HepG2 (cell line): Measurements from ENCODE around the gene CORO1C. TPM values are rescaled to one million over a fixed set of nuclear protein-coding genes. Genes with fewer than 3 reads are reported as not detected.

Source experiments
- ATAC-seq: fragments of 200-7000 bp; cut with Tn5 transposase; 3 replicates; pipeline ENCODE4 v1.9.1; 2020; ENCODE audit warnings: mild to moderate bottlenecking, moderate library complexity
- BruUV-seq: library from RNA; stranded (reverse); fragments of 400-500 nt; replicated peaks from 2 replicates; lab custom pipeline; 2021; lab: Mats Ljungman, UMichigan
- CTCF ChIA-PET: fragments of 300-600 bp; formaldehyde crosslinking; extraction: SDS; loops from one replicate; lab custom pipeline; 2021; ENCODE audit warnings: low total read pairs, inconsistent platforms, low intra/inter-chr PET ratio; lab: Yijun Ruan, JAX
- POLR2A ChIA-PET: fragments of 350-600 bp; sonication (Branson Sonifier 250); formaldehyde crosslinking; loops from one replicate; lab custom pipeline; 2020; ENCODE audit warnings: antibody characterized with exemption, inconsistent platforms; lab: Yijun Ruan, JAX
- DNase-seq: peaks from one replicate; pipeline ENCODE4 v3.0.0-alpha.2; 2015; ENCODE audit warnings: low spot score
- FAIRE-seq: peaks from 3 replicates; lab custom pipeline; 2011; peaks lifted over from hg19 to GRCh38; lab: Jason Lieb, UNC
- H2AFZ ChIP-seq: one replicate; pipeline ENCODE4 v1.6.1; 2011; ENCODE audit warnings: low read length, inconsistent platforms
- H3K27ac ChIP-seq: fragments of 300-600 bp; 3 replicates; pipeline ENCODE4 v1.8.0; 2011; ENCODE audit warnings: mixed run types, mild to moderate bottlenecking, mixed read lengths, low read length, inconsistent platforms; ENCODE audit not compliant: insufficient read depth; ENCODE audit errors: extremely low read length
- H3K27me3 ChIP-seq, 2 experiments: fragments of 200-600 bp in 1 of 2; 2 replicates in 1 of 2; 3 replicates in 1 of 2; pipeline versions ENCODE4 v1.6.0 to v1.8.0; 2011; ENCODE audit warnings: low read length in 2 of 2, mild to moderate bottlenecking in 2 of 2, moderate library complexity in 2 of 2, inconsistent platforms in 1 of 2; ENCODE audit not compliant: insufficient read depth in 2 of 2, control insufficient read depth in 1 of 2
- H3K36me3 ChIP-seq, 2 experiments: fragments of 200-600 bp in 1 of 2; replicated peaks in 1 of 2; 2 replicates in 1 of 2; 3 replicates in 1 of 2; pipeline versions ENCODE4 v1.5.1 to v1.8.0; 2011; ENCODE audit warnings: low read length in 2 of 2, inconsistent platforms in 1 of 2; ENCODE audit not compliant: insufficient read depth in 2 of 2, control insufficient read depth in 1 of 2
- H3K4me1 ChIP-seq: 2 replicates; pipeline ENCODE4 v1.5.1; 2012; ENCODE audit warnings: low read length, inconsistent platforms; ENCODE audit not compliant: insufficient read depth
- H3K4me2 ChIP-seq: 2 replicates; pipeline ENCODE4 v1.6.0; 2011; ENCODE audit warnings: low read depth, low read length, inconsistent platforms
- H3K4me3 ChIP-seq, 3 experiments: fragments of 200-600 bp in 1 of 3; sonication (generic), shearing (Covaris generic) in 1 of 3; replicated peaks in 1 of 3; 2 replicates each; pipeline ENCODE4 v1.5.1; 2011 to 2016; ENCODE audit warnings: low read length in 3 of 3, inconsistent platforms in 2 of 3, low read depth in 2 of 3, mild to moderate bottlenecking in 2 of 3, control low read depth in 1 of 3, mixed read lengths in 1 of 3; ENCODE audit not compliant: insufficient read depth in 1 of 3
- H3K79me2 ChIP-seq: one replicate; pipeline ENCODE4 v1.6.1; 2011; ENCODE audit warnings: low read length, inconsistent platforms; ENCODE audit not compliant: insufficient read depth
- H3K9ac ChIP-seq: 2 replicates; pipeline ENCODE4 v1.6.0; 2011; ENCODE audit warnings: mild to moderate bottlenecking, low read depth, low read length, inconsistent platforms; ENCODE audit not compliant: insufficient read depth
- H3K9me3 ChIP-seq: 2 replicates; pipeline ENCODE4 v1.5.1; 2012; ENCODE audit warnings: mild to moderate bottlenecking, low read length
- H4K20me1 ChIP-seq: 2 replicates; pipeline ENCODE4 v1.6.0; 2011; ENCODE audit warnings: inconsistent platforms, mild to moderate bottlenecking, low read length, moderate library complexity; ENCODE audit not compliant: insufficient read depth
- HNRNPH1 ChIP-seq: fragments of 200-400 bp; formaldehyde crosslinking; optimal IDR thresholded peaks from 2 replicates; pipeline ENCODE3; 2017; ENCODE audit warnings: mild to moderate bottlenecking, low read depth, low read length
- WGBS: methylation state at CpG from one replicate; pipeline ENCODE4 v1.1.6; 2017; ENCODE audit warnings: low lambda C conversion rate; 5-methylcytosine and 5-hydroxymethylcytosine counted together
- in situ Hi-C: cut with HindIII; loops from 2 replicates; pipeline ENCODE4 v1.10.0; 2017; ENCODE audit warnings: low pct_unique_long_range_greater_than_20kb; ENCODE audit not compliant: extremely low pct_ligation_motif_present
- intact Hi-C: fragments of 100-400 bp; cut with micrococcal nuclease; formaldehyde crosslinking; loops from one replicate; pipeline ENCODE4 v1.10.0; 2022; ENCODE audit not compliant: unreplicated experiment
- polyA plus RNA-seq, 8 experiments: library from polyadenylated mRNA; depleted of rRNA in 3 of 8; stranded (reverse) in 7 of 8; unstranded in 1 of 8; fragments of >200 nt; fragmentation: Illumina TruSeq in 4 of 8; extraction: Trizol in 4 of 8; gene quantifications; 2 replicates each; pipeline versions ENCODE4 v1.2.1 to v1.2.3, GENCODE V29; 2011 to 2016; ENCODE audit warnings: low read depth in 4 of 8, missing spikeins in 1 of 8, mixed read lengths in 1 of 8; ENCODE audit not compliant: insufficient read depth in 1 of 8
- total RNA-seq, 5 experiments: library from RNA; depleted of rRNA; stranded (reverse); fragments of >200 nt; fragmentation: Illumina TruSeq; extraction: Trizol; gene quantifications; 2 replicates each; pipeline ENCODE4 v1.2.3, GENCODE V29; 2016; ENCODE audit warnings: low read depth in 1 of 5
- TF ChIP-seq, protein P1 (sequence below): sonication (generic); formaldehyde crosslinking; IDR thresholded peaks from 2 replicates; pipeline ENCODE4 v1.4.0; 2020; ENCODE audit warnings: mild to moderate bottlenecking, missing genetic modification reagents, borderline replicate concordance
- TF ChIP-seq, protein P2 (sequence below): sonication (generic); formaldehyde crosslinking; IDR thresholded peaks from 2 replicates; pipeline ENCODE4 v1.5.1; 2020; ENCODE audit warnings: mild to moderate bottlenecking, moderate library complexity, missing genetic modification reagents

The CORO1C gene
- total and polyA plus RNA-seq, 2 of the 13 experiments (the other 11 are each of a cell fraction or from before 2014, with no cell fraction given): 73.7 to 131 TPM

DNA sequence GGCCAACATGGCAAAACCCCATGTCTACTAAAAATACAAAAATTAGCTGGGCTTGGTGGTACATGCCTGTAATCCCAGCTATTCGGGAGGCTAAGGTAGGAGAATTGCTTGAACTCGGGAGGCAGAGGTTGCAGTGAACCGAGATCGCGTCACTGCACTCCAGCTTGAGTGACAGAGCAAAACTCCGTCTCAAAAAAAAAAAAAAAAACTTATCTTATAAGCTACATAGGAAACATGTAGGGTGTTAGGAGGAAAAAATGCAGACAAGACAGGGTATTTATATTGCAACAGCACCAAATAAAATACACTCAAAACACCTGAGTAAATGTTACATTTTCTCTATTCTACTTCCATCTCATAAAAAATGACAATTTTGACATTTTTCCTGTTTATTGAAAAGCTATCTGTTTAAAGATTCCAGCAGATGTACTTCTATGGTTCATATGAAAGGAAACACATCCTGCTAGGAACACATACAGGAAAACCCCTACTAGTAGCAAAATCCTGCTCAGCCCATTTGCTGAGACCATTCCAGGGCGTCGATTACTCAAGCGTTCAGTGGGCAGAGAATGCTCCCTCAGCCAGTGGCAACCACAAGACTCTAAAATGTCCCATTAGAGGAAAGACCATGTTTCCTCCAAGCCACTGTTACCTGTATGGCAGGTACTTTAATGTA is 19.7 kb downstream of the CORO1C start:
- CTCF ChIA-PET: no interaction called here
- DNase-seq (no peak), FAIRE-seq (no peak), ATAC-seq (no peak)
- H3K36me3 ChIP-seq: peaks cover 1 to 4% of the 10 kb centered on the region in 2 experiments; a peak in 2 of 5 replicates
- in situ Hi-C loops (no loop called here), intact Hi-C loops (no loop called here)
- no peak for TF ChIP-seq HNRNPH1
- H3K9me3 ChIP-seq: no peaks in the 10 kb centered on the region
- WGBS: 95% methylated on average over 9 of the region's 9 CpGs
- H3K79me2 ChIP-seq: peaks cover 91% of the 10 kb centered on the region
- H4K20me1 ChIP-seq: peaks cover 16% of the 10 kb centered on the region; the same call in 1 of the 2 replicates
- POLR2A ChIA-PET: interaction anchor here (1.2 kb wide), 1 partner anchor 19 kb away, joined by 3 read pairs; no protein-coding TSS in a partner anchor
- H3K27me3 ChIP-seq: no peaks in the 10 kb centered on the region
- no peak overlapping the region for H3K4me2 ChIP-seq
- BruUV-seq: no TSS peak
- no peak overlapping the region for H3K9ac ChIP-seq
- H3K27ac ChIP-seq: no peak overlapping the region
- H3K4me1 ChIP-seq: peaks cover 6% of the 10 kb centered on the region; the same call in 1 of the 2 replicates
- no peak overlapping the region for H3K4me3 ChIP-seq
- no peak overlapping the region for H2AFZ ChIP-seq

- TF ChIP-seq, protein P1, sequence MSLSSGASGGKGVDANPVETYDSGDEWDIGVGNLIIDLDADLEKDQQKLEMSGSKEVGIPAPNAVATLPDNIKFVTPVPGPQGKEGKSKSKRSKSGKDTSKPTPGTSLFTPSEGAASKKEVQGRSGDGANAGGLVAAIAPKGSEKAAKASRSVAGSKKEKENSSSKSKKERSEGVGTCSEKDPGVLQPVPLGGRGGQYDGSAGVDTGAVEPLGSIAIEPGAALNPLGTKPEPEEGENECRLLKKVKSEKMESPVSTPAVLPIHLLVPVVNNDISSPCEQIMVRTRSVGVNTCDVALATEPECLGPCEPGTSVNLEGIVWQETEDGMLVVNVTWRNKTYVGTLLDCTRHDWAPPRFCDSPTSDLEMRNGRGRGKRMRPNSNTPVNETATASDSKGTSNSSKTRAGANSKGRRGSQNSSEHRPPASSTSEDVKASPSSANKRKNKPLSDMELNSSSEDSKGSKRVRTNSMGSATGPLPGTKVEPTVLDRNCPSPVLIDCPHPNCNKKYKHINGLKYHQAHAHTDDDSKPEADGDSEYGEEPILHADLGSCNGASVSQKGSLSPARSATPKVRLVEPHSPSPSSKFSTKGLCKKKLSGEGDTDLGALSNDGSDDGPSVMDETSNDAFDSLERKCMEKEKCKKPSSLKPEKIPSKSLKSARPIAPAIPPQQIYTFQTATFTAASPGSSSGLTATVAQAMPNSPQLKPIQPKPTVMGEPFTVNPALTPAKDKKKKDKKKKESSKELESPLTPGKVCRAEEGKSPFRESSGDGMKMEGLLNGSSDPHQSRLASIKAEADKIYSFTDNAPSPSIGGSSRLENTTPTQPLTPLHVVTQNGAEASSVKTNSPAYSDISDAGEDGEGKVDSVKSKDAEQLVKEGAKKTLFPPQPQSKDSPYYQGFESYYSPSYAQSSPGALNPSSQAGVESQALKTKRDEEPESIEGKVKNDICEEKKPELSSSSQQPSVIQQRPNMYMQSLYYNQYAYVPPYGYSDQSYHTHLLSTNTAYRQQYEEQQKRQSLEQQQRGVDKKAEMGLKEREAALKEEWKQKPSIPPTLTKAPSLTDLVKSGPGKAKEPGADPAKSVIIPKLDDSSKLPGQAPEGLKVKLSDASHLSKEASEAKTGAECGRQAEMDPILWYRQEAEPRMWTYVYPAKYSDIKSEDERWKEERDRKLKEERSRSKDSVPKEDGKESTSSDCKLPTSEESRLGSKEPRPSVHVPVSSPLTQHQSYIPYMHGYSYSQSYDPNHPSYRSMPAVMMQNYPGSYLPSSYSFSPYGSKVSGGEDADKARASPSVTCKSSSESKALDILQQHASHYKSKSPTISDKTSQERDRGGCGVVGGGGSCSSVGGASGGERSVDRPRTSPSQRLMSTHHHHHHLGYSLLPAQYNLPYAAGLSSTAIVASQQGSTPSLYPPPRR (CRISPR knock-in tag): no peak
- TF ChIP-seq, protein P2, sequence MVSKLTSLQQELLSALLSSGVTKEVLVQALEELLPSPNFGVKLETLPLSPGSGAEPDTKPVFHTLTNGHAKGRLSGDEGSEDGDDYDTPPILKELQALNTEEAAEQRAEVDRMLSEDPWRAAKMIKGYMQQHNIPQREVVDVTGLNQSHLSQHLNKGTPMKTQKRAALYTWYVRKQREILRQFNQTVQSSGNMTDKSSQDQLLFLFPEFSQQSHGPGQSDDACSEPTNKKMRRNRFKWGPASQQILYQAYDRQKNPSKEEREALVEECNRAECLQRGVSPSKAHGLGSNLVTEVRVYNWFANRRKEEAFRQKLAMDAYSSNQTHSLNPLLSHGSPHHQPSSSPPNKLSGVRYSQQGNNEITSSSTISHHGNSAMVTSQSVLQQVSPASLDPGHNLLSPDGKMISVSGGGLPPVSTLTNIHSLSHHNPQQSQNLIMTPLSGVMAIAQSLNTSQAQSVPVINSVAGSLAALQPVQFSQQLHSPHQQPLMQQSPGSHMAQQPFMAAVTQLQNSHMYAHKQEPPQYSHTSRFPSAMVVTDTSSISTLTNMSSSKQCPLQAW (CRISPR knock-in tag): no peak
- H3K27ac ChIP-seq: no peak overlapping the region
- ATAC-seq: no peak
- H3K36me3 ChIP-seq: peaks cover 1 to 2% of the 10 kb centered on the region in 2 experiments; a peak in 1 of 5 replicates
- H3K9ac ChIP-seq: no peak overlapping the region
- H3K27me3 ChIP-seq: no peaks in the 10 kb centered on the region
- peaks cover 92% of the 10 kb centered on the region for H3K79me2 ChIP-seq
- 94% methylated on average over 1 of the region's 1 CpG for WGBS
- H2AFZ ChIP-seq: no peak overlapping the region
- peaks cover 21% of the 10 kb centered on the region for H3K4me1 ChIP-seq
- CTCF ChIA-PET: no interaction called here
- intact Hi-C loops (no loop called here), in situ Hi-C loops (no loop called here)
- BruUV-seq: no TSS peak
- H3K4me2 ChIP-seq: no peak overlapping the region
- no peak for DNase-seq
- POLR2A ChIA-PET: no interaction called here
- peaks cover 16% of the 10 kb centered on the region for H4K20me1 ChIP-seq
- H3K4me3 ChIP-seq: no peak overlapping the region
- no peak for FAIRE-seq
- no peaks in the 10 kb centered on the region for H3K9me3 ChIP-seq
Observed at GRCh38 chr12:108709697-108710096, 21.6 kb downstream of the CORO1C start.
